SJSA1 (cell line): ENCODE measurements around the gene PIK3R2. TPM values are rescaled to one million over a fixed set of nuclear protein-coding genes. Genes with fewer than 3 reads are reported as not detected.

ENCODE experiments used
- DNase-seq, 2 experiments: peaks; one replicate each; pipeline ENCODE4 v3.0.0-alpha.2; 2015 to 2020; ENCODE audit warnings: low spot score in 2 of 2, low read depth in 1 of 2
- H3K27ac ChIP-seq: fragments of 250-450 bp; sonication (Bioruptor Pico); 2 replicates; pipeline ENCODE4 v1.5.1; 2020; ENCODE audit warnings: mild to moderate bottlenecking, moderate library complexity
- H3K27me3 ChIP-seq: fragments of 250-450 bp; sonication (Bioruptor Pico); replicated peaks from 2 replicates; pipeline ENCODE4 v1.5.1; 2020; ENCODE audit warnings: mild to moderate bottlenecking, moderate library complexity
- H3K36me3 ChIP-seq: fragments of 250-450 bp; sonication (Bioruptor Pico); 2 replicates; pipeline ENCODE4 v1.5.1; 2020; ENCODE audit warnings: mild to moderate bottlenecking
- H3K4me1 ChIP-seq: fragments of 250-450 bp; sonication (Bioruptor Pico); replicated peaks from 2 replicates; pipeline ENCODE4 v1.6.1; 2021; ENCODE audit warnings: mild to moderate bottlenecking
- H3K4me3 ChIP-seq: fragments of 250-450 bp; sonication (Bioruptor Pico); 2 replicates; pipeline ENCODE4 v1.5.1; 2020; ENCODE audit warnings: mild to moderate bottlenecking
- H3K9me3 ChIP-seq: fragments of 250-450 bp; sonication (Bioruptor Pico); replicated peaks from 2 replicates; pipeline ENCODE4 v1.5.1; 2020; ENCODE audit warnings: mild to moderate bottlenecking
- total RNA-seq: library from RNA; depleted of rRNA; stranded (reverse); fragments of >200 nt; shearing (Covaris generic); gene quantifications from 2 replicates; pipeline ENCODE4 v1.2.3, GENCODE V29; 2014; rRNA removed

Gene PIK3R2
- total RNA-seq, 1 experiment from 2014 or later = 35.0 TPM

GRCh38 chr19:18218600-18218999, 65.6 kb downstream of the PIK3R2 start:
- H3K36me3 ChIP-seq = no peaks in the 10 kb centered on the region
- H3K4me1 ChIP-seq = no peaks in the 10 kb centered on the region
- H3K27ac ChIP-seq = no peak overlapping the region
- no peak for DNase-seq
- H3K9me3 ChIP-seq = no peaks in the 10 kb centered on the region
- no peak overlapping the region for H3K4me3 ChIP-seq
- 0 out of 2 replicates have a peak, but pooled peaks cover 2% of the 10 kb centered on the region for H3K27me3 ChIP-seq

Other genes starting within 250 kb of the PIK3R2 start
- gene CCDC124, start 220.1 kb upstream of the PIK3R2 start, total RNA-seq = 41.1 and 55.2 TPM in 2 replicates
- gene KCNN1, start 186.1 kb upstream of the PIK3R2 start, total RNA-seq = not detected in 2 replicates
- gene ARRDC2, start 145.0 kb upstream of the PIK3R2 start, total RNA-seq = 21.4 and 41.9 TPM in 2 replicates
- gene IL12RB1, start 66.2 kb upstream of the PIK3R2 start, total RNA-seq = 0.21 TPM in 1 of 2 replicates, not detected in the other
- 1.2 and 2.3 TPM in 2 replicates for gene MAST3, start 55.4 kb upstream of the PIK3R2 start, total RNA-seq
- 2.7 TPM in 1 of 2 replicates, not detected in the other for gene IFI30, start 20.6 kb downstream of the PIK3R2 start, total RNA-seq
- gene MPV17L2, start 40.1 kb downstream of the PIK3R2 start, total RNA-seq = 42.3 and 52.0 TPM in 2 replicates
- 1.2 and 3.4 TPM in 2 replicates for gene RAB3A, start 50.9 kb downstream of the PIK3R2 start, total RNA-seq
- not detected in 2 replicates for gene PDE4C, start 73.3 kb downstream of the PIK3R2 start, total RNA-seq
- 0.13 and 0.22 TPM in 2 replicates for gene IQCN, start 121.3 kb downstream of the PIK3R2 start, total RNA-seq
- 17.2 and 69.6 TPM in 2 replicates for gene JUND, start 128.5 kb downstream of the PIK3R2 start, total RNA-seq
- gene LSM4, start 169.9 kb downstream of the PIK3R2 start, total RNA-seq = 395 and 478 TPM in 2 replicates
- 5.7 and 9.0 TPM in 2 replicates for gene PGPEP1, start 187.4 kb downstream of the PIK3R2 start, total RNA-seq
- gene GDF15, start 233.0 kb downstream of the PIK3R2 start, total RNA-seq = 12.4 and 21.9 TPM in 2 replicates
- gene LRRC25, start 244.5 kb downstream of the PIK3R2 start, total RNA-seq = not detected in 2 replicates